Measurements from ENCODE around the gene MEIS3.

Gene MEIS3
- total RNA-seq, result 0 to 0.09 reads per million in 2 donors

GRCh38 chr19:47419030-47419783 lies at the start of gene MEIS3:
Gene MEIS3, minus strand, starts transcription at chr19:47419527. Its CDS starts 446 bp downstream, at chr19:47419081.
- DNase-seq, result no peak

- DNase-seq, result no peak
These were observed 48.6 kb upstream of the MEIS3 start for GRCh38 chr19:47467914-47468313.

GRCh38 chr19:47465957-47466356 lies 46.6 kb upstream of the MEIS3 start:
- DNase-seq, result no peak

DNA sequence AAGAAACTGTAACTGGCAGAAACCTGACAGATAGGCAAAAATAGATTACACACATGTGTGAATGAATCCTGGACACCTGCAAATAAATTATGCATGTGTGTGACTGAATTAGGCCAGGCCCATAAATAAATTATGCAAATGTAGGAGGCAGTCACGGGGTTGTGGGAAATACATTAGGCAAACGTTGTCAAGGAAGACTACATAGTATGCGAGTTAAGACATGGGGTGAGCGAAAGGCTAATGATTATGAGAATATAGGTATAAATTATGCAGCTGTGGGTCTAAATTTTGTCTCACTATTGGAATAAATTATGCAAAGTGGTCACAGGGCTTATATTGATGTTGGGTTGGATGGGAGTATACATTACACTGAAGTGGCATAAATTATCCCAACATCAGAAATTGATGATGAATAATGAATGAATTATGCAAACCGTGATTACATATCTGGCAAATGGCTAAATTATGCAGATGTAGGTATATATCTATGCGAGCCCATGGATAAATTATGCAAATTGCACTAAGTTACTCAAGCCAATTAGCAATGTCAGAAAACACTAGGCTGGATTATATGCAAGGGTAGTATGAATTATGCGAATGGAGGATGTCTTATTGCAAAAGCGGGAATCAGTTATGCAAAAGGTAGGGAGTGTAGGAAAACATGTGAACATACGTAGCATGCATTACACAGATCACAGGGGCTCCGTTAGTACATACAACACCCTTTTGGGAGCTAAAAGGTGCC lies 45.5 kb upstream of the MEIS3 start:
- DNase-seq, result no peak

DNA sequence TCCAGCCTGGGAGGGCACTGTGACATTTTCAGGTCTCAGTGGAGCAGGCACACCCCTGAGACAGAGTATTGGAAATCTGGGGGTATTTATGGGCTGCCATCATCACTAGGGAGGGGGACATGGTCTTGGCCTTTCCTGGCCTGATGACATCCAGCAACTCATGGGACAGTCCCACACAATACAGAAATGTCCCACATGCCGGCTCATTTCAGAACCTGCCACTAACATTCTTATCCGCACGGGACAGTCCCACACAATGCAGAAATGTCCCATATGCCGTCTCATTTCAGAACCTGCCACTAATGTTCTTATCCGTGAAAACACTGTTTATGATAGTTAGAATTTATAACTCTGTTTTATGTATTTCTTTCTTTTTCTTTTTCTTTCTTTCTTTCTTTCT lies 42.5 kb upstream of the MEIS3 start:
- DNase-seq, result no peak

DNA sequence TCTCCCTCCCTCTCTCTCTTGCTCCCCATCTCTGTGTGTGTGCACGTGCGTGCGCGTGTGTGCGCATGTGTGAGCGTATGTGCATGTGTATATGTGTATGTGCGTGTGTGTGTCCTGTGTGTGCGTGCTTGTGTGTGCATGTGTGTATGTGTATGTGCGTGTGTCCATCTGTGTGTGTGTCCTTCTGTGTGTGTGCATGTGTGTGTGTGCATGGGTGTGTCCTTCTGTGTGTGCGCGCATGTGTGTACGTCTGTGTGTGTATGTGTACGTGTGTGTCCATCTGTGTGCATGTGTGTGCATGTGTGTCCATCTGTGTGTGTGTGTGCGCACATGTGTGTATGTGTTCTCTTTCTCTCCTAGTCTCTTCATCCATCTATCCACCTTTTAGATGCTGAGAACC lies 40.1 kb upstream of the MEIS3 start:
- DNase-seq, result no peak

- no peak for DNase-seq
These were observed 39.3 kb upstream of the MEIS3 start for GRCh38 chr19:47458672-47459071.

- no peak for DNase-seq
These were observed 37.6 kb upstream of the MEIS3 start for GRCh38 chr19:47456721-47457474.

- no peak for DNase-seq
These were observed 31.2 kb upstream of the MEIS3 start for GRCh38 chr19:47450478-47450877.

- DNase-seq, result no peak
These were observed 29.0 kb upstream of the MEIS3 start for GRCh38 chr19:47448360-47448727.

DNA sequence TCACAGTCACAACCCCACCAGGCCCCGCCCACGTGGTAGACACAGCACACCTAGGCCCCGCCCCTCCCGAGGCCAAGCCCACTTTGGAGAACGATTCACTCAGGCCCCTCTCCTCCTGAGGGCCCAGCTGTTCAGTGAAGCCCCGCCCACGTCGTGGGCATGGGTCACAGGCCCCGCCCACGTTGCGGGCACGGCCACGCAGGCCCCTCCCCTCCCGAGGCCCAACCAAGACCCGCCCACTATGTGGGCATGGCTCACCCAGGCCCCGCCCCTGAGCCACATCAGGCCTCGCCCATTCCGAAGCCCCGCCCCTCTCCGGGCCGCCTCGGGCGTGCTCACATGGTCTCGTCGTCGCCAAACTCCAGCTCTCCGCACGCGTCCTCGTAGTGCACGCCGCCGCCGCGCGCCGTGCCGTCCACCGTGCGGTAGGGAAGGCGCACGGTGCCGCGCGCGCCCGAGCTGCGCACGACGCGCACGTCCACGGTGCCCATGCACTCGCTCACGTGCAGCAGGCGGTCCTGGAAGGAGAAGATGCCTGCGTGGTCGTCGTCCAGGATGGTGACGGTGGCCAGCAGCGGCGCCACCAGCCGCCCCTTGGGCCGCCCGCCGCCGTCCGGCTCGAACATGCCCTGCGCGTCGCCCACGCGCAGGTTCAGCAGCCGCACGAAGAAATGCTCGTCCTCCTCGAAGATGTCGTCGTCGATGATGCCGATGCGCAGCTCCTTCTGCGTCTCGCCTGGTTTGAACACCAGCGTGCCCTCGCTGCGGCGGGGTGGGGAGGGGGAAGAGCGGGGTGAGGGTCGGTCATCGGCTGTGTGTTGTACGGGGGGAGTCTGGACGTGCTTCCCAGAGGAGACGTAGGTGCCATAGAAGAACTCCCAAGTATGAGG lies 28.4 kb upstream of the MEIS3 start:
- peak; percentile 32 for DNase-seq

DNA sequence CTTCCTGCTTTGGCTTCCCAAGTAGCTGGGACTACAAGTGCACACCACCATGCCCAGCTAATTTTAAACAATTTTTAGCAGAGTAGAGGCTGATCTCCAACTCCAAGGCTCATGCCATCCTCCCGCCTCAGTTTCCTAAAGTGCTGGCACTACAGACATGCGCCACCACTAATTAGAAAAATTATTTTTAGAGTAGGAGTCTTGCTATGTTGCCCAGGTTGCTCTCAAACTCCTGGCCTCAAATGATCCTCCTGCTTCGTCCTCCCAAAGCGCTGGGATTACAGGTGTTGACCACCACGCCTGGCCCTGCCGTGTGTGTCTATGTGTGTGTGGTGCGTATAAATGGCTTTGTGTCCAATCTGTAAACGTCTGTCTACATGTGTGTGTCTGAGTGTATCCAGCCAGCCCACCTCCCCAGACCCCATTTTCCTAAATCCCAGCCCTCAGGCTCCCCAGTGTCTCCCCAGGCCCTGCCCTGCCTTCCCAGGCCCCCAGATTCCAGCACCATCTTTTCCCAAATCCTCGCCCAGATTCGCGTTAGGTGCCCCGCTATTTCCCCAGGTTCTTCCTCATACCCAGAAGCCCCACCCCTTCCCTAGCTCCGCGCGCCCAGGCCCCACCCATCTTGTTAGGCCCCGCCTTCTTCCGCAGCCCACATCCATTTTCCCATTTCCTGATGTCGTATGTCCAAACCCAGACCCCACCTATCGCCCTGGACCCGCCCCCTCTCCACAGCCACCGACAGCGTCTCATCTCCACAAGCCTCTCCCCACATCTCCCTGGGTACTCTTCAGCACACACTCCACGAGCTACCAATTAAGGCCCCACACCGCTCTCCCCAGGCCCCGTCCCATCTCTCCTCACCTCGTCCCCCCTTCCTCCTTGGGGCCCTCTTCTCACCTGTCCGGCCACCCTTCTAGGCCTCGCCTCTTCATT lies 27.5 kb upstream of the MEIS3 start:
- DNase-seq, result no peak

GRCh38 chr19:47445937-47446402 lies 26.6 kb upstream of the MEIS3 start:
- peak; percentile 34 for DNase-seq

DNA sequence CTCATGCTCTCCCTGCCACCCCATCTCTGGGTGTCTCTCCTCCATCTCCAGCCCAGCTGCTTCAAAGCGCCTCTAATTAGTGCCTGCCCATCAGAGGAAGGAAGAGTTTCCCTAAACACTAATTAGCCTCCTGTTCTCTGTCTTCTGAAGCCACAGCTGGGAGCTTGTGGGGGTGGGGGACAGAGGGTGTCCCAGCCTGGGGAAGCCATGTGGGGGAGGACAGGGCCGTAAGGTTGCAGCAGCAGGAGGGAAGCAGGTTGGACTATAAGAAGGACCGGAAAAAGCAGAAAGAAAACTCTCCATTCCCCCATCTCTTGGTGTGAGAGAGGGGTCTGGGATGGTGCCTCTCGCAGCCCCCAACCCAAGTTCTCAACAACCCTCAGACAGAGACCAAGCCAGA lies 26.2 kb upstream of the MEIS3 start:
- DNase-seq, result no peak

DNA sequence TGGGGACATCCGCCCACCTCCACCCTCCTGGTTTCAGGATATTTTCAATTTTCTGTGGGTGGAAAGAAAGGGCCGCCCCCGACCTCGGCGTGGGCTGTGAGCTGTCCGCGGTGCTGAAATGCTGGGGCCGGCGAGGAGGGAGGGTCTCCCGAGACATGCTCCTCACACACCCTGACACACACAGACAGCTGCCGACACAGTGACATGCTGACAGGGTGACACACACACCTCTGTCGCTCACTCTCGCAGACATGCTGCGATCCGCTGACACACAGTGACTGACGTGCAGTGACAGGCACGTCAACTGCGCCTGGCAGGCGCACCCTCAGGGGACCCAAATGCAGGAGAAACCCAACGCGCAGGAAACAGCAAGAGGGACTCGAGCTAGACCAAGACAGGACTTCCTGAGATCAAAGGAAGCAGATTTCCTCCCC lies 25.1 kb upstream of the MEIS3 start:
- DNase-seq, result no peak

- no peak for DNase-seq
These were observed 24.0 kb upstream of the MEIS3 start for GRCh38 chr19:47443331-47443730.

DNA sequence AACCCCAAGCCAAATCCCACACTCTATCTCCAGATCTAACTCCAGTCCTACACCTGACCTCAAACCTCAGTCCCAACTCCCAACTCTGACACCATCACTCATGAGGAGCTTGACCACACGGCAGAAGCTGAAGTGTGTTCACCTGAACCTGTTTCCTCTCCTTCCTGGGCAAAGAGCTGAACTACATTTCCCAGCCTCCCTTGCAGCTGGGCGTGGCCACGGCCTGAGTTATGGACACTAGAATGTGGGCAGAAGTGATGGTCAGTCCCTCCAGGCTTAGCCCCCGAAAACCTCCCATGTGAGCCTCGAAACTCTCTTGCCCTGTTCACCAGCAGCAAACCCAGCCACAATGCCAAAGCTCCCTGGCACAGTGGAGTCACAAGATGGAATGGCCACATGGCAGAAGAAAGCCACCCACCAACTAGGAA lies 19.5 kb upstream of the MEIS3 start:
- DNase-seq, result no peak

- no peak for DNase-seq
These were observed 18.2 kb upstream of the MEIS3 start for GRCh38 chr19:47437500-47437899.

- no peak for DNase-seq
These were observed 17.5 kb upstream of the MEIS3 start for GRCh38 chr19:47436712-47437401.

- DNase-seq, result no peak
These were observed 16.6 kb upstream of the MEIS3 start for GRCh38 chr19:47435883-47436417.

Measured in activated gamma-delta T cell (primary cell).